Activated CD4-positive, alpha-beta memory T cell treated with anti-CD3 and anti-CD28 coated beads for 36 hours (primary cell): ENCODE data around the gene BARHL1. TPM values are rescaled to one million over a fixed set of nuclear protein-coding genes. Genes with fewer than 3 reads are reported as not detected.

Experiments used
- CTCF ChIA-PET: fragments of 350-600 bp; sonication (Branson Sonifier 250); formaldehyde crosslinking; loops from one replicate; lab custom pipeline; 2021; ENCODE audit warnings: antibody characterized with exemption, inconsistent platforms; lab: Charles Lee
- POLR2A ChIA-PET: fragments of 350-600 bp; sonication (Branson Sonifier 250); formaldehyde crosslinking; loops from one replicate; lab custom pipeline; 2021; ENCODE audit warnings: antibody characterized with exemption; lab: Charles Lee
- DNase-seq: peaks from one replicate; pipeline ENCODE4 v3.0.0-alpha.2; 2020
- H3K27ac Mint-ChIP-seq: one replicate; pipeline ENCODE4 v1.8.0; 2021; ENCODE audit warnings: mixed read lengths
- H3K27me3 Mint-ChIP-seq: one replicate; pipeline ENCODE4 v1.8.0; 2021; ENCODE audit warnings: mixed read lengths
- H3K36me3 Mint-ChIP-seq: one replicate; pipeline ENCODE4 v1.8.0; 2021; ENCODE audit warnings: mixed read lengths
- H3K4me1 Mint-ChIP-seq: one replicate; pipeline ENCODE4 v1.8.0; 2021; ENCODE audit warnings: low read depth, mixed read lengths
- H3K4me3 Mint-ChIP-seq: one replicate; pipeline ENCODE4 v1.8.0; 2021; ENCODE audit warnings: mild to moderate bottlenecking, mixed read lengths
- H3K9me3 Mint-ChIP-seq: one replicate; pipeline ENCODE4 v1.8.0; 2021; ENCODE audit warnings: mixed read lengths
- intact Hi-C: fragments of 100-400 bp; cut with micrococcal nuclease; formaldehyde crosslinking; loops from one replicate; pipeline ENCODE4 v1.15.1; 2023
- total RNA-seq, 2 experiments: library from RNA; stranded (reverse); gene quantifications; one replicate each; pipeline ENCODE4 v1.2.3, GENCODE V29; 2021

BARHL1 gene
- total RNA-seq, 2 experiments from 2014 or later: not detected

DNA sequence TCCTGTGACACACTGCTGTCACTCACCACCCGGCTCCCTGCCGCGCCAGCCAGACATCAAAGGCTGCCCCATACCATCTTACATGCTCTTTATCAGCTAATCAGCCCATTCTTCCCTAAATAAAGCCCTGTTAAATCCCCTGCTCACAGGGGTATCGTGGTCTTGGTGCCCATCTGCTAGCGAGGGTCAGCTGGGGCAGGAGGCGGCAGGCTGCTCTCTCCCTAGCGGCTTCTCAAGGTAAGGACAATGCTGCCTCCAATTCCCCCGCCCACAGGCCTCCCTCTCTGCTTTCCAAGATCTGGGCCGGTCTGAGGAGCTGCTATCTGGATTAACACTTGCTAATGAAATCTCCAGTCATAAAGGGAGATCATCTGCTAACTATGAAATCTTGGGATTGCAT lies 26.8 kb downstream of the BARHL1 start:
- DNase-seq: no peak
- Mint-ChIP-seq H3K4me3 (no peak overlapping the region), H3K36me3 (peaks cover 77% of the 10 kb centered on the region), H3K27me3 (no peaks in the 10 kb centered on the region), H3K4me1 (no peaks in the 10 kb centered on the region), H3K27ac (no peak overlapping the region), H3K9me3 (no peaks in the 10 kb centered on the region)
- ChIA-PET CTCF (no interaction called here), POLR2A (no interaction called here)
- intact Hi-C loops: no loop called here

DNA sequence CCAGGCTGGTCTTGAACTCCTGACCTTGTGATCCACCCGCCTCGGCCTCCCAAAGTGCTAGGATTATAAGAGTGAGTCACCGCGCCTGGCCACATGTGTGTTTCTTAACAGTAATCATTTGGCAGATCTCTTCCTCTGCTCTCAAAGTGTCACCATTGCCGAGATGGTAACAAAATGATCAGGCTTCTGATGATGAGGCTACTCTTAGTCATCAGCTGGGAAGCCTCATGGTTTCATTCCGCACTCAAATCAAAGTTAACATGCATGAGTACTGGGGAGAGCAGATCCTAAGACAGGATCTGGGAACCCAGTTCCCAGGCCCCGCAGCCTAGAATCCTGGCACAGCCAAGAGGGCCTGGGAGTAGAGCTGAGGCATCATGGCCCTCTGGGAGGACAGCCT lies 27.4 kb downstream of the BARHL1 start:
- CTCF ChIA-PET: no interaction called here
- no peak for DNase-seq
- POLR2A ChIA-PET: no interaction called here
- intact Hi-C loops: no loop called here
- Mint-ChIP-seq H3K27ac (no peak overlapping the region), H3K4me3 (no peak overlapping the region), H3K36me3 (peaks cover 79% of the 10 kb centered on the region), H3K9me3 (no peaks in the 10 kb centered on the region), H3K4me1 (no peaks in the 10 kb centered on the region), H3K27me3 (no peaks in the 10 kb centered on the region)

- ChIA-PET POLR2A (no interaction called here), CTCF (no interaction called here)
- Mint-ChIP-seq H3K27ac (no peak overlapping the region), H3K4me3 (no peak overlapping the region), H3K4me1 (no peaks in the 10 kb centered on the region), H3K36me3 (peaks cover 77% of the 10 kb centered on the region), H3K9me3 (no peaks in the 10 kb centered on the region), H3K27me3 (no peaks in the 10 kb centered on the region)
- intact Hi-C loops: no loop called here
- DNase-seq: no peak
Measured at GRCh38 chr9:132610661-132611060, 28.3 kb downstream of the BARHL1 start.

GRCh38 chr9:132614324-132614723 lies 31.9 kb downstream of the BARHL1 start:
- H3K27ac Mint-ChIP-seq: no peak overlapping the region

GRCh38 chr9:132615774-132616173 lies 33.4 kb downstream of the BARHL1 start:
- Mint-ChIP-seq H3K27ac (no peak overlapping the region), H3K9me3 (no peaks in the 10 kb centered on the region), H3K4me1 (no peaks in the 10 kb centered on the region), H3K4me3 (no peak overlapping the region), H3K36me3 (peaks cover 65% of the 10 kb centered on the region), H3K27me3 (no peaks in the 10 kb centered on the region)
- no peak for DNase-seq
- ChIA-PET CTCF (interaction anchor here (0.6 kb wide), 1 partner anchor 288 kb away, joined by 3 read pairs; no protein-coding TSS in a partner anchor), POLR2A (no interaction called here)
- intact Hi-C loops: no loop called here

More at GRCh38 chr9:132614324-132614723, 31.9 kb downstream of the BARHL1 start:
- peaks cover 76% of the 10 kb centered on the region for H3K36me3 Mint-ChIP-seq
- no peaks in the 10 kb centered on the region for H3K4me1 Mint-ChIP-seq
- no peak for DNase-seq
- POLR2A ChIA-PET: no interaction called here
- CTCF ChIA-PET: no interaction called here
- H3K4me3 Mint-ChIP-seq: no peak overlapping the region
- intact Hi-C loops: no loop called here
- H3K27me3 Mint-ChIP-seq: no peaks in the 10 kb centered on the region
- H3K9me3 Mint-ChIP-seq: no peaks in the 10 kb centered on the region

GRCh38 chr9:132616725-132617124 lies 34.3 kb downstream of the BARHL1 start:
- CTCF ChIA-PET: no interaction called here
- Mint-ChIP-seq H3K27me3 (no peaks in the 10 kb centered on the region), H3K9me3 (no peaks in the 10 kb centered on the region), H3K4me3 (no peak overlapping the region), H3K4me1 (no peaks in the 10 kb centered on the region), H3K27ac (no peak overlapping the region), H3K36me3 (peaks cover 62% of the 10 kb centered on the region)
- POLR2A ChIA-PET: no interaction called here
- no peak for DNase-seq
- intact Hi-C loops: no loop called here

DNA sequence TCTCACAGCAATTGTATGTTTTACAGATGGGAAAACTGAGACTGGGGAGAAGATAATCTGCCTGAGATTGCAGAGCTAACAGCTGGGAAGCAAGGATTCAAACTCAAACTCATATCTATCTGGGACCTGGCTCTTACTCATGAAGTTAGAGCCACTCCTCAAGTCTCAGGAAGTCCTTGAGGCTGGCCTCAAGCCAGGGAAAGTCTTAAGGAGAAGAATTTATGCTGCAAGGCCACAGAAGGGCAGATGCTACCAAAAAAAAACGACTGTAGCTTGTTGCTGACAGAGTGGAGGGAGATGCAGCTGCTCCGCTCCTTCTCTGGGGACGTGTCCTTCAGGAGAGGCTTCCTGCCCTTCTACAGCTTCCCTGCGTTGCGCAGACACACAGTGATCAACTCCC lies 39.8 kb downstream of the BARHL1 start:
- H3K36me3 Mint-ChIP-seq: peaks cover 43% of the 10 kb centered on the region
- no peak overlapping the region for H3K4me3 Mint-ChIP-seq
- DNase-seq: no peak
- H3K27me3 Mint-ChIP-seq: no peaks in the 10 kb centered on the region
- H3K4me1 Mint-ChIP-seq: no peaks in the 10 kb centered on the region
- no peak overlapping the region for H3K27ac Mint-ChIP-seq
- H3K9me3 Mint-ChIP-seq: no peaks in the 10 kb centered on the region
- POLR2A ChIA-PET: interaction anchor here (0.6 kb wide), 1 partner anchor 375 kb away, joined by 3 read pairs; no protein-coding TSS in a partner anchor
- CTCF ChIA-PET: no interaction called here
- intact Hi-C loops: no loop called here

DNA sequence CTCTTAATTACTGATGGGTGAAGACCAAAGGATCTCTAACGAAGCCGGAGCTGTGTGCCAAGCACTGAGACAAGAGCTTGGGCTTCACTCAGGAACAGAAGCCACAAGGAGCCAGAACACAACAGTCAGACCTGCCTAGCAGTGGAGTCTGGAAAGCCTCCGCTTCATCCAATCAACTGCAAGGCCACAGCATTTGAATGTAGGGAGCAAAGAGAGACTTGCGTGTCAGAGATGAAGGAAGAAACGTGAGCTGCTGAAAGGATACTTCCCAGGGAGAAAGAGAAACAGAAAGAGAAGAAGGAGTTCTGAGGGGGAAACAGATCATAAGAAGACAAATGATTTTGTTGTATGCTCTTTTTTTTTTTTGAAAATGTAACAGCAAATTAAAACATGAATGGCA lies 43.9 kb downstream of the BARHL1 start:
- Mint-ChIP-seq H3K27ac (no peak overlapping the region), H3K36me3 (peaks cover 59% of the 10 kb centered on the region), H3K9me3 (no peaks in the 10 kb centered on the region), H3K27me3 (no peaks in the 10 kb centered on the region), H3K4me3 (no peak overlapping the region), H3K4me1 (no peaks in the 10 kb centered on the region)
- intact Hi-C loops: no loop called here
- POLR2A ChIA-PET: no interaction called here
- CTCF ChIA-PET: no interaction called here
- DNase-seq: no peak

- Mint-ChIP-seq H3K27me3 (no peaks in the 10 kb centered on the region), H3K4me1 (no peaks in the 10 kb centered on the region), H3K36me3 (peaks cover 59% of the 10 kb centered on the region), H3K9me3 (no peaks in the 10 kb centered on the region), H3K27ac (no peak overlapping the region), H3K4me3 (no peak overlapping the region)
- DNase-seq: no peak
- ChIA-PET CTCF (no interaction called here), POLR2A (no interaction called here)
- intact Hi-C loops: no loop called here
Measured at GRCh38 chr9:132627106-132627505, 44.7 kb downstream of the BARHL1 start.

DNA sequence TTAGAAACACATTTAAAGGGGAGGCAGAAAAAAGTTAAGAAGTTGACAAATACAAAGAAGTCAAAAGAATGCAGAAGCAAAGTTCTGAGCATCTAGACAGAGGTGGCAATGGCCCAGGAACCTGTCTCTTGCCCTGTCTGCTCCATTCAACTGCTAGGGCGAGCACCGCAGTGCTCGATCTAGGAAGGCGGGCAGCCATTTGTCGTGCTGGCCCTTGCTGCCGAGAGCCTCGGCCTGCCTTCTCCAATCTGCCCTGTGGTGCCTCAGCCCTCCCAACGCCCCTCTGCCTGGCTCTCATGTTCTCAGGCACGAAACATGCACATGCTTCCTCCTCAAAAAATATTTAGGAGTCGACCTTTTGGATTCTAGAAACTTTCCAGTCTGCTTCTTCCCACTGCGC lies 45.2 kb downstream of the BARHL1 start:
- intact Hi-C loops: no loop called here
- DNase-seq: no peak
- POLR2A ChIA-PET: no interaction called here

DNA sequence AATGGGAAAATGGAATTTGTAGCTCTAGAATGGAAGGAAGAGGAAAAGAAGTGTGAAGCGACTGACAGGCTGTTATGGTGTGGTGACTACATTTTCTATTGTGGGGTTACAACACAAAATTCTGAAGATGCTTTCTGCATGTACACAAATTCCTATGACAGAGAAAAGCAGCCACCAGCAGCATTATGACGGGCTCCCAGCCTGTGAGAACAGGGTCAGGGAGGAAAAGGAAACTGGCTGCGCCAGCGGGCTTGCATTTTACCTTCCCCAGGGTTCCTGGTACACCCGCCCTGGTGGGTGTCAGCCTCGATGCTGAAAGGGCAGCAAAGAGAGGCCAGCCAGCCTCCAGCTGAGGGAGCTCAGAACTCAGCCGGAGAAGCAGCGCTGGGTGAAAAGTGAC lies 46.3 kb downstream of the BARHL1 start:
- H3K27ac Mint-ChIP-seq: no peak overlapping the region
- H3K4me1 Mint-ChIP-seq: peaks cover 3% of the 10 kb centered on the region
- H3K27me3 Mint-ChIP-seq: no peaks in the 10 kb centered on the region
- H3K9me3 Mint-ChIP-seq: no peaks in the 10 kb centered on the region
- intact Hi-C loops: no loop called here
- CTCF ChIA-PET: no interaction called here
- POLR2A ChIA-PET: no interaction called here
- H3K36me3 Mint-ChIP-seq: peaks cover 56% of the 10 kb centered on the region
- no peak for DNase-seq
- no peak overlapping the region for H3K4me3 Mint-ChIP-seq

More for the DNA sequence above, 45.2 kb downstream of the BARHL1 start:
- Mint-ChIP-seq H3K4me1 (no peaks in the 10 kb centered on the region), H3K27me3 (no peaks in the 10 kb centered on the region), H3K27ac (no peak overlapping the region), H3K9me3 (no peaks in the 10 kb centered on the region), H3K4me3 (no peak overlapping the region), H3K36me3 (peaks cover 57% of the 10 kb centered on the region)
- CTCF ChIA-PET: no interaction called here

- Mint-ChIP-seq H3K36me3 (peaks cover 59% of the 10 kb centered on the region), H3K4me1 (peaks cover 3% of the 10 kb centered on the region), H3K27me3 (no peaks in the 10 kb centered on the region), H3K9me3 (no peaks in the 10 kb centered on the region), H3K4me3 (no peak overlapping the region), H3K27ac (no peak overlapping the region)
- ChIA-PET CTCF (no interaction called here), POLR2A (no interaction called here)
- intact Hi-C loops: no loop called here
- DNase-seq: no peak
Measured at GRCh38 chr9:132630116-132630515, 47.7 kb downstream of the BARHL1 start.

GRCh38 chr9:132630811-132631210 lies 48.4 kb downstream of the BARHL1 start:
- no peak overlapping the region for H3K27ac Mint-ChIP-seq
- H3K36me3 Mint-ChIP-seq: peaks cover 53% of the 10 kb centered on the region

More at GRCh38 chr9:132630811-132631210, 48.4 kb downstream of the BARHL1 start:
- Mint-ChIP-seq H3K4me1 (peaks cover 3% of the 10 kb centered on the region), H3K9me3 (no peaks in the 10 kb centered on the region), H3K4me3 (no peak overlapping the region), H3K27me3 (no peaks in the 10 kb centered on the region)
- intact Hi-C loops: no loop called here
- POLR2A ChIA-PET: no interaction called here
- DNase-seq: no peak
- CTCF ChIA-PET: no interaction called here
